Subcutaneous abdominal adipose tissue (tissue), 5 donors: ENCODE results near the gene DHX32.

ENCODE experiments used
- H3K27ac ChIP-seq: one replicate; pipeline ENCODE4 v1.7.0; 2013; ENCODE audit warnings: low read depth, mild to moderate bottlenecking, inconsistent platforms, low read length, moderate library complexity
- H3K27me3 ChIP-seq, 5 donors: one replicate each; pipeline ENCODE4 v1.7.0; 2013; ENCODE audit warnings: low read length in 5 of 5, inconsistent platforms in 1 of 5; ENCODE audit not compliant: control insufficient read depth in 5 of 5, insufficient read depth in 4 of 5
- H3K36me3 ChIP-seq, 5 donors: one replicate each; pipeline ENCODE4 v1.7.0; 2013; ENCODE audit warnings: low read length in 5 of 5; ENCODE audit not compliant: control insufficient read depth in 5 of 5, insufficient read depth in 5 of 5
- H3K4me1 ChIP-seq, 5 donors: one replicate each; pipeline ENCODE4 v1.7.0; 2013; ENCODE audit warnings: low read length in 5 of 5, mild to moderate bottlenecking in 3 of 5, moderate library complexity in 1 of 5; ENCODE audit not compliant: control insufficient read depth in 5 of 5, insufficient read depth in 5 of 5
- H3K4me3 ChIP-seq, 5 donors: one replicate each; pipeline ENCODE4 v1.7.0; 2013; ENCODE audit warnings: low read length in 5 of 5, low read depth in 1 of 5
- H3K9ac ChIP-seq, 5 donors: one replicate each; pipeline ENCODE4 v1.7.0; 2013; ENCODE audit warnings: low read length in 5 of 5, mild to moderate bottlenecking in 4 of 5, moderate library complexity in 3 of 5
- H3K9me3 ChIP-seq, 5 donors: one replicate each; pipeline ENCODE4 v1.7.0; 2013; ENCODE audit warnings: low read length in 5 of 5; ENCODE audit not compliant: control insufficient read depth in 5 of 5
- donor health status: healthy.
- donor health status: healthy.
- donor health status: healthy.
- donor health status: healthy.
- donor health status: healthy.

DHX32 gene

GRCh38 chr10:125836746-125837145 lies 44.3 kb downstream of the DHX32 start:
- Histone ChIP-seq H3K4me1 (no peaks in the 10 kb centered on the region), H3K27me3 (no peaks in the 10 kb centered on the region), H3K36me3 (peaks cover 43 to 91% (median 88%) of the 10 kb centered on the region in 5 donors), H3K27ac (no peak overlapping the region), H3K9ac (no peak overlapping the region), H3K9me3 (no peaks in the 10 kb centered on the region), H3K4me3 (no peak overlapping the region)

- H3K4me1 ChIP-seq: peaks cover 5 to 24% (median 19%) of the 10 kb centered on the region in 5 donors
- H3K4me3 ChIP-seq: no peak overlapping the region
- no peaks in the 10 kb centered on the region for H3K27me3 ChIP-seq
- H3K9me3 ChIP-seq: no peaks in the 10 kb centered on the region
- peak overlapping the region in 2 of 5 donors; percentile 4 to 17 for H3K9ac ChIP-seq
- no peak overlapping the region for H3K27ac ChIP-seq
- peaks cover 48 to 61% (median 54%) of the 10 kb centered on the region in 5 donors for H3K36me3 ChIP-seq
Measured at GRCh38 chr10:125828311-125828710, 52.8 kb downstream of the DHX32 start.

GRCh38 chr10:125827133-125827532 lies 54.0 kb downstream of the DHX32 start:
- H3K4me3 ChIP-seq: no peak overlapping the region
- no peaks in the 10 kb centered on the region for H3K9me3 ChIP-seq
- H3K36me3 ChIP-seq: peaks cover 42 to 49% (median 44%) of the 10 kb centered on the region in 5 donors
- H3K4me1 ChIP-seq: peaks cover 5 to 30% (median 24%) of the 10 kb centered on the region in 5 donors
- no peak overlapping the region for H3K9ac ChIP-seq
- no peaks in the 10 kb centered on the region for H3K27me3 ChIP-seq
- no peak overlapping the region for H3K27ac ChIP-seq

GRCh38 chr10:125824736-125825135 lies 56.4 kb downstream of the DHX32 start:
- Histone ChIP-seq H3K9ac (peak overlapping the region in 4 of 5 donors; percentile 80 to 99 (median 98)), H3K27ac (no peak overlapping the region), H3K27me3 (no peaks in the 10 kb centered on the region), H3K36me3 (peaks cover 18 to 29% (median 24%) of the 10 kb centered on the region in 5 donors), H3K4me1 (peaks cover 5 to 36% (median 29%) of the 10 kb centered on the region in 5 donors), H3K4me3 (peak overlapping the region in 4 of 5 donors; percentile 19 to 100 (median 94)), H3K9me3 (no peaks in the 10 kb centered on the region)

GRCh38 chr10:125823663-125824251 lies 57.3 kb downstream of the DHX32 start:
- Histone ChIP-seq H3K9me3 (no peaks in the 10 kb centered on the region), H3K4me1 (peaks cover 5 to 36% (median 29%) of the 10 kb centered on the region in 5 donors), H3K9ac (peak overlapping the region; percentile 80 to 99 (median 98)), H3K4me3 (peak overlapping the region; percentile 73 to 100 (median 95)), H3K27ac (peak overlapping the region; percentile 83), H3K27me3 (no peaks in the 10 kb centered on the region), H3K36me3 (peaks cover 9 to 21% (median 14%) of the 10 kb centered on the region in 5 donors)

GRCh38 chr10:125822878-125823662 lies 58.0 kb downstream of the DHX32 start, which contains the start of the genes BCCIP and UROS:
Gene BCCIP, plus strand, starts transcription at chr10:125823546. Its CDS starts 12 bp downstream, at chr10:125823558.
Gene UROS, minus strand, starts transcription at chr10:125823258. Its CDS starts 6,759 bp downstream, at chr10:125816499.
- no peaks in the 10 kb centered on the region for H3K9me3 ChIP-seq
- H3K4me3 ChIP-seq: peak within 1 kb of the TSS; percentile 73 to 100 (median 95)
- peaks cover 2 to 14% (median 7%) of the 10 kb centered on the region in 5 donors for H3K36me3 ChIP-seq
- H3K27ac ChIP-seq: peak within 1 kb of the TSS; percentile 83
- H3K4me1 ChIP-seq: peaks cover 5 to 36% (median 29%) of the 10 kb centered on the region in 5 donors
- peak within 1 kb of the TSS; percentile 80 to 99 (median 98) for H3K9ac ChIP-seq
- no peaks in the 10 kb centered on the region for H3K27me3 ChIP-seq

GRCh38 chr10:125820701-125821100 lies 60.4 kb downstream of the DHX32 start:
- H3K4me3 ChIP-seq: no peak overlapping the region
- H3K9me3 ChIP-seq: no peaks in the 10 kb centered on the region
- H3K9ac ChIP-seq: no peak overlapping the region
- H3K27ac ChIP-seq: no peak overlapping the region
- H3K27me3 ChIP-seq: no peaks in the 10 kb centered on the region
- peaks cover 0 to 6% (median 4%) of the 10 kb centered on the region in 5 donors for H3K36me3 ChIP-seq
- H3K4me1 ChIP-seq: peaks cover 5 to 34% (median 29%) of the 10 kb centered on the region in 5 donors

GRCh38 chr10:125817337-125817946 lies 63.6 kb downstream of the DHX32 start:
- no peak overlapping the region for H3K27ac ChIP-seq
- H3K4me1 ChIP-seq: peaks cover 0 to 10% (median 8%) of the 10 kb centered on the region in 5 donors
- no peaks in the 10 kb centered on the region for H3K9me3 ChIP-seq
- no peaks in the 10 kb centered on the region for H3K27me3 ChIP-seq
- H3K4me3 ChIP-seq: no peak overlapping the region
- H3K36me3 ChIP-seq: peaks cover 9 to 34% (median 29%) of the 10 kb centered on the region in 5 donors
- peak overlapping the region in 1 of 5 donors; percentile 1 for H3K9ac ChIP-seq

- Histone ChIP-seq H3K4me3 (no peak overlapping the region), H3K36me3 (peaks cover 9 to 34% (median 29%) of the 10 kb centered on the region in 5 donors), H3K4me1 (peaks cover 0 to 7% (median under 1%) of the 10 kb centered on the region in 5 donors), H3K27ac (no peak overlapping the region), H3K9me3 (no peaks in the 10 kb centered on the region), H3K9ac (no peak overlapping the region), H3K27me3 (no peaks in the 10 kb centered on the region)
Measured at GRCh38 chr10:125816548-125816947, 64.5 kb downstream of the DHX32 start.
